PC-9 (cell line): ENCODE results near the gene DDRGK1. TPM values are rescaled to one million over a fixed set of nuclear protein-coding genes. Genes with fewer than 3 reads are reported as not detected.

Experiments used
- Bru-seq: library from RNA; stranded (reverse); fragments of 400-500 nt; gene quantifications from one replicate; lab custom pipeline; 2021; lab: Mats Ljungman, UMichigan
- BruChase-seq, 2 experiments: library from RNA; stranded (reverse); fragments of 400-500 nt; gene quantifications; one replicate each; lab custom pipeline; 2021; lab: Mats Ljungman, UMichigan
- BruUV-seq: library from RNA; stranded (reverse); fragments of 400-500 nt; replicated peaks from 2 replicates; lab custom pipeline; 2021; lab: Mats Ljungman, UMichigan
- CTCF ChIA-PET: fragments of 300-600 bp; sonication (Branson Sonifier 250); formaldehyde crosslinking; loops from one replicate; lab custom pipeline; 2022; ENCODE audit warnings: antibody characterized with exemption; lab: Charles Lee
- POLR2A ChIA-PET: fragments of 300-600 bp; sonication (Branson Sonifier 250); formaldehyde crosslinking; loops from one replicate; lab custom pipeline; 2022; ENCODE audit warnings: antibody characterized with exemption; ENCODE audit not compliant: unreplicated experiment; lab: Charles Lee
- DNase-seq, 2 experiments: peaks; one replicate each; pipeline versions ENCODE4 v3.0.0 to v3.0.0-alpha.2; 2015 to 2022; ENCODE audit warnings: mixed read lengths in 1 of 2
- H2AFZ ChIP-seq: fragments of 200-600 bp; sonication (generic); 2 replicates; pipeline ENCODE4 v1.8.1; 2017; ENCODE audit warnings: antibody characterized with exemption
- H3F3A ChIP-seq: fragments of 200-600 bp; sonication (generic); 2 replicates; pipeline ENCODE4 v1.8.1; 2017; ENCODE audit warnings: antibody characterized with exemption, mild to moderate bottlenecking, low read depth; ENCODE audit not compliant: insufficient read depth
- H3K27ac ChIP-seq: fragments of 200-600 bp; sonication (generic); 2 replicates; pipeline ENCODE4 v1.6.1; 2016; ENCODE audit warnings: mixed run types
- H3K27me3 ChIP-seq: fragments of 200-600 bp; sonication (generic); 2 replicates; pipeline ENCODE4 v1.6.1; 2016; ENCODE audit warnings: low read depth, mixed run types; ENCODE audit not compliant: insufficient read depth
- H3K36me3 ChIP-seq: fragments of 200-600 bp; sonication (generic); 2 replicates; pipeline ENCODE4 v1.6.1; 2016; ENCODE audit warnings: low read depth, mixed run types
- H3K4me1 ChIP-seq: fragments of 200-600 bp; sonication (generic); replicated peaks from 2 replicates; pipeline ENCODE4 v1.6.1; 2016; ENCODE audit warnings: mixed run types; ENCODE audit not compliant: insufficient read depth
- H3K4me2 ChIP-seq: fragments of 200-600 bp; sonication (generic); 2 replicates; pipeline ENCODE4 v1.6.1; 2017; ENCODE audit warnings: mixed run types
- H3K4me3 ChIP-seq: fragments of 200-600 bp; sonication (generic); 2 replicates; pipeline ENCODE4 v1.6.1; 2016; ENCODE audit warnings: mixed run types
- H3K79me2 ChIP-seq: fragments of 200-600 bp; sonication (generic); 2 replicates; pipeline ENCODE4 v1.6.1; 2017; ENCODE audit warnings: low read depth, mixed run types
- H3K9me2 ChIP-seq: fragments of 200-600 bp; sonication (generic); 2 replicates; pipeline ENCODE4 v1.8.1; 2017; ENCODE audit warnings: mild to moderate bottlenecking; ENCODE audit not compliant: insufficient read depth
- H3K9me3 ChIP-seq: fragments of 200-600 bp; sonication (generic); 2 replicates; pipeline ENCODE4 v1.8.1; 2016; ENCODE audit warnings: low read depth; ENCODE audit not compliant: insufficient read depth
- H4K20me1 ChIP-seq: fragments of 200-600 bp; sonication (generic); 2 replicates; pipeline ENCODE4 v1.8.1; 2017; ENCODE audit not compliant: insufficient read depth
- CTCF ChIP-seq: fragments of 200-600 bp; sonication (generic); conservative IDR thresholded peaks from 2 replicates; pipeline ENCODE4 v1.6.1; 2017; ENCODE audit warnings: mixed run types, antibody characterized with exemption, mild to moderate bottlenecking, moderate library complexity
- EZH2 ChIP-seq: fragments of 200-600 bp; sonication (generic); IDR thresholded peaks from 2 replicates; pipeline ENCODE4 v1.8.0; 2017; ENCODE audit warnings: antibody characterized with exemption, low read depth
- intact Hi-C: fragments of 100-400 bp; cut with micrococcal nuclease; formaldehyde crosslinking; loops from one replicate; pipeline ENCODE4 v1.10.0; 2022; ENCODE audit not compliant: unreplicated experiment
- long read RNA-seq: library from polyadenylated mRNA; stranded (forward); transcript quantifications from one replicate; pipeline ENCODE4 v2.0.0, GENCODE V29; 2022
- total RNA-seq: library from RNA; stranded (reverse); gene quantifications from 2 replicates; pipeline ENCODE4 v1.2.3, GENCODE V29; 2021

Gene DDRGK1
- total RNA-seq (70.4 and 87.6 TPM in 2 replicates), Bru-seq, nascent RNA (percentile 78 among the genes with signal in this experiment), BruChase-seq, experiment 1, labeled RNA remaining after a 2-hour chase (percentile 81 among the genes with signal in this experiment), BruChase-seq, experiment 2, labeled RNA remaining after a 6-hour chase (percentile 78 among the genes with signal in this experiment)
- long read RNA-seq, transcript DDRGK1-201 (9 exons, 1,306 nt), result major isoform, 83 of 109 reads
- long read RNA-seq, partial matches to known transcripts, result 7 of 109 reads
- long read RNA-seq, other reads (novel, unspliced or antisense), result 19 of 109 reads

- Histone ChIP-seq H3K4me2 (peak within 1 kb of the TSS; percentile 79), H3K27me3 (no peaks in the 10 kb centered on the region), H3K9me2 (no peaks in the 10 kb centered on the region), H3F3A (peaks cover 4% of the 10 kb centered on the region; the same call in 1 of the 2 replicates), H3K79me2 (peaks cover 29% of the 10 kb centered on the region), H2AFZ (peak within 1 kb of the TSS; percentile 85), H3K9me3 (no peaks in the 10 kb centered on the region), H4K20me1 (no peaks in the 10 kb centered on the region), H3K4me3 (peak within 1 kb of the TSS; percentile 89), H3K4me1 (peaks cover 14% of the 10 kb centered on the region), H3K36me3 (no peaks in the 10 kb centered on the region), H3K27ac (peak within 1 kb of the TSS; percentile 54)
- CTCF ChIA-PET, result interaction anchor here (0.5 to 0.7 kb wide), 2 partner anchors 33 to 87 kb away, joined by 3 to 6 read pairs; no protein-coding TSS in a partner anchor
- DNase-seq, result peak; percentile 68 to 92
- TF ChIP-seq CTCF, result no peak
- TF ChIP-seq EZH2, result no peak
- intact Hi-C loops, result loop anchor here (10.0 kb wide), 1 partner anchor 149 kb away; no protein-coding TSS in a partner anchor
- POLR2A ChIA-PET, result no interaction called here
- no TSS peak for BruUV-seq
Measured at GRCh38 chr20:3204124-3204794, at the start of gene DDRGK1. DDRGK1 (minus strand) TSS chr20:3204682; CDS start chr20:3204627, 55 bp downstream.

- Histone ChIP-seq H3K9me3 (no peaks in the 10 kb centered on the region), H4K20me1 (no peaks in the 10 kb centered on the region), H3F3A (no peaks in the 10 kb centered on the region), H3K27ac (no peak overlapping the region), H3K4me1 (no peaks in the 10 kb centered on the region), H3K27me3 (no peaks in the 10 kb centered on the region), H3K36me3 (no peaks in the 10 kb centered on the region), H3K4me2 (no peak overlapping the region), H3K9me2 (no peaks in the 10 kb centered on the region), H2AFZ (no peak overlapping the region), H3K79me2 (no peaks in the 10 kb centered on the region), H3K4me3 (no peak overlapping the region)
- no peak for DNase-seq
- intact Hi-C loops, result no loop called here
- ChIA-PET POLR2A (no interaction called here), CTCF (interaction anchor here (0.6 kb wide), 1 partner anchor 323 kb away, joined by 6 read pairs; no protein-coding TSS in a partner anchor)
- BruUV-seq, result no TSS peak
- TF ChIP-seq EZH2, result no peak
- TF ChIP-seq CTCF, result no peak
Measured at GRCh38 chr20:3251806-3252205, 47.3 kb upstream of the DDRGK1 start.

- Histone ChIP-seq H3F3A (no peaks in the 10 kb centered on the region), H3K27me3 (no peaks in the 10 kb centered on the region), H3K4me1 (no peaks in the 10 kb centered on the region), H2AFZ (no peak overlapping the region), H4K20me1 (no peaks in the 10 kb centered on the region), H3K9me2 (no peaks in the 10 kb centered on the region), H3K79me2 (no peaks in the 10 kb centered on the region), H3K36me3 (no peaks in the 10 kb centered on the region), H3K4me3 (no peak overlapping the region), H3K27ac (no peak overlapping the region), H3K9me3 (no peaks in the 10 kb centered on the region), H3K4me2 (no peak overlapping the region)
- ChIA-PET POLR2A (interaction anchor here (0.6 kb wide), 2 partner anchors 25 to 417 kb away, joined by 3 to 26 read pairs; no protein-coding TSS in a partner anchor), CTCF (interaction anchor here (0.7 to 1.9 kb wide), 3 partner anchors 27 to 41 kb away, joined by 3 to 8 read pairs (median 3); partner anchors contain the start of gene ITPA)
- peak in 1 of 2 experiments; percentile 34 for DNase-seq
- intact Hi-C loops, result loop anchor here (1.0 kb wide), 1 partner anchor 32 kb away; no protein-coding TSS in a partner anchor
- TF ChIP-seq CTCF (peak; percentile 61), EZH2 (no peak)
- no TSS peak for BruUV-seq
Measured at GRCh38 chr20:3250091-3250504, 45.6 kb upstream of the DDRGK1 start.
